BE2C (cell line): Measurements from ENCODE around the gene MPHOSPH6.
"Not testable (repeated sequence)": the region's sequence is repeated elsewhere in the genome, so short reads cannot be mapped to it uniquely, and the experiment has no call there.

Experiments used
- DNase-seq: peaks from one replicate; pipeline ENCODE4 v3.0.0-alpha.2; 2020
- H3K27me3 ChIP-seq: fragments of 250-450 bp; sonication (Bioruptor Pico); 2 replicates; pipeline ENCODE4 v1.5.1; 2020; ENCODE audit warnings: mild to moderate bottlenecking
- H3K36me3 ChIP-seq: fragments of 250-450 bp; sonication (Bioruptor Pico); 2 replicates; pipeline ENCODE4 v1.5.1; 2020; ENCODE audit warnings: mild to moderate bottlenecking
- H3K4me1 ChIP-seq: fragments of 250-450 bp; sonication (Bioruptor Pico); 2 replicates; pipeline ENCODE4 v1.5.1; 2020
- H3K4me3 ChIP-seq: 2 replicates; pipeline ENCODE4 v1.5.1; 2011; ENCODE audit warnings: low read depth, low read length
- H3K9me3 ChIP-seq: fragments of 250-450 bp; sonication (Bioruptor Pico); 2 replicates; pipeline ENCODE4 v1.5.1; 2020
- TF ChIP-seq, protein P1 (sequence below): IDR thresholded peaks from 2 replicates; pipeline ENCODE4 v1.5.1; 2012; ENCODE audit warnings: mild to moderate bottlenecking, low read depth, low read length

The MPHOSPH6 gene

DNA sequence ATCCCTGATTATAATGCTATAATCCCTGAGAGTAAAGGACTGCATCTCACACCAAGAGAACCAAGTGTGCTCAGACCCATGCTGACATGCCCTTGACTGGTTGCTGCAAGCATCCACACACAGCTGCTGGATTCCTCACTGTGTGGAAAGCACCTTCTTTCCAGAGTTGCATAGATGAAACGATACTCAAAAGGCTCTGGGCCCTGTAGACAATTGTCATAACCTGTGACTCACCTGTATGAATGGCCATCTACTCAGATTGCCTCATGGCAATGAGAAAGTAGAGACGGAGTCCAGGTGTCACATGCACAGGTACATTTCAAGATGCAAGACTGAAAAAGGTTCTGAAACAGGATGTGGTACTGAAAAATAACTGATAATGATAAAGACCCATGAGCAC is 58.1 kb downstream of the MPHOSPH6 start:
- H3K9me3 ChIP-seq: no peaks in the 10 kb centered on the region
- no peak for DNase-seq
- TF ChIP-seq, protein P1, sequence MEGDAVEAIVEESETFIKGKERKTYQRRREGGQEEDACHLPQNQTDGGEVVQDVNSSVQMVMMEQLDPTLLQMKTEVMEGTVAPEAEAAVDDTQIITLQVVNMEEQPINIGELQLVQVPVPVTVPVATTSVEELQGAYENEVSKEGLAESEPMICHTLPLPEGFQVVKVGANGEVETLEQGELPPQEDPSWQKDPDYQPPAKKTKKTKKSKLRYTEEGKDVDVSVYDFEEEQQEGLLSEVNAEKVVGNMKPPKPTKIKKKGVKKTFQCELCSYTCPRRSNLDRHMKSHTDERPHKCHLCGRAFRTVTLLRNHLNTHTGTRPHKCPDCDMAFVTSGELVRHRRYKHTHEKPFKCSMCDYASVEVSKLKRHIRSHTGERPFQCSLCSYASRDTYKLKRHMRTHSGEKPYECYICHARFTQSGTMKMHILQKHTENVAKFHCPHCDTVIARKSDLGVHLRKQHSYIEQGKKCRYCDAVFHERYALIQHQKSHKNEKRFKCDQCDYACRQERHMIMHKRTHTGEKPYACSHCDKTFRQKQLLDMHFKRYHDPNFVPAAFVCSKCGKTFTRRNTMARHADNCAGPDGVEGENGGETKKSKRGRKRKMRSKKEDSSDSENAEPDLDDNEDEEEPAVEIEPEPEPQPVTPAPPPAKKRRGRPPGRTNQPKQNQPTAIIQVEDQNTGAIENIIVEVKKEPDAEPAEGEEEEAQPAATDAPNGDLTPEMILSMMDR: no peak
- H3K27me3 ChIP-seq: 0 out of 2 replicates have a peak, but pooled peaks cover 5% of the 10 kb centered on the region
- no peaks in the 10 kb centered on the region for H3K36me3 ChIP-seq
- no peaks in the 10 kb centered on the region for H3K4me1 ChIP-seq
- H3K4me3 ChIP-seq: no peak overlapping the region

DNA sequence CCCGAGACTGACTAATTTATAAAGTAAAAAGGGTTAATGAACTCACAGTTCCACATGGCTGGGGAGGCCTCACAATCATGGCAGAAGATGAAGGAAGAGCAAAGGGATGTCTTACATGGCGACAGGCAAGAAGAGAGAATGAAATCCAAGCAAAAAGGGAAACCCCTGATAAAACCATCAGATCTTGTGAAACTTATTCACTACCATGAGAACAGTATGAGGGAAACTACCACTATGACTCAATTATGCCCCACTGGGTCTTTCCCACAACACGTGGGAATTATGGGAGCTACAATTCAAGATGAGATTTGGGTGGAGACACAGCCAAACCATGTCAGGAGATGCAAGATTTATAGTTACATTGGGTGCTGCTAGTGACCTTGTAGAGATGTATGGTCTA is 60.8 kb downstream of the MPHOSPH6 start:
- not testable (repeated sequence) for H3K4me1 ChIP-seq, H3K36me3 ChIP-seq, DNase-seq, H3K9me3 ChIP-seq, H3K27me3 ChIP-seq, H3K4me3 ChIP-seq

DNA sequence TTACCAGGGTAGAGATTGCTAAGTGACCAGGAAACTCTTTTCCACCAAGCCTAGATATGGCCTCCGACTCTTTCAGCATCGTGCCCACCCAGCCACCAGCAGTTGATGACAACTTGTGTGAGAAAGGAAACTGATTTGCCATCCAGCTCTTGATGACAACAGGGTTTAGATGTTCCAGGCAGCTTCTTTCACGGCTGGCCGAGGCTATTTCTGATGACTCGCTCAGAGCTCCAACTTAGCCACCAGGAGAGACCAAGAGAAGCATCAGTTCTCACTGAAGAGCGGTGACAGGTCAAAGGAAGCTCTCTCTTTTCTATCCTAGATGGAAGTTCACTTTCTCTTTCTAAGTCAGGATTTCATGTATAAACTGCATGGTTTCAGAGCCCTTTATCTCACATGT is 61.2 kb downstream of the MPHOSPH6 start:
- no peak overlapping the region for H3K4me3 ChIP-seq
- H3K27me3 ChIP-seq: 0 out of 2 replicates have a peak, but pooled peaks cover 5% of the 10 kb centered on the region
- no peak for DNase-seq
- H3K36me3 ChIP-seq: no peaks in the 10 kb centered on the region
- TF ChIP-seq, protein P1: no peak
- H3K9me3 ChIP-seq: no peaks in the 10 kb centered on the region
- no peaks in the 10 kb centered on the region for H3K4me1 ChIP-seq

DNA sequence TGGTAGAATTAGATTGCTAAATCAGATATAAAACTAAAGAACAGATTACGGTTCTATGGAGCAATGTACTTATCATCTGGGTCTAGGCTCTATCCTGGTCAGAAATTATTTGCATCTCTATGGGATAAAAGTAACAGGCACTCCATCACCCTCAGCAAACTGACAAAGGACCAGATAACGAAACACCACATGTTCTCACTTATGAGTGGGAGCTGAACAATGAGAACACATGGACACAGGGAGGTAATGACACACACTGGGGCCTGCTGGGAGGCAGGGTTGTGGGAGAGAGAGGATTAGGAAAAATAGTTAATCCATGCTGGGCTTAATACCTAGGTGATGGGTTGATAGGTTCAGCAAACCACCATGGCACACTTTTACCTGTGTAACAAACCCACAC is 61.9 kb downstream of the MPHOSPH6 start:
- Histone ChIP-seq H3K36me3 (no peaks in the 10 kb centered on the region), H3K27me3 (0 out of 2 replicates have a peak, but pooled peaks cover 5% of the 10 kb centered on the region), H3K9me3 (no peaks in the 10 kb centered on the region), H3K4me1 (no peaks in the 10 kb centered on the region), H3K4me3 (no peak overlapping the region)
- no peak for DNase-seq
- TF ChIP-seq, protein P1: no peak

DNA sequence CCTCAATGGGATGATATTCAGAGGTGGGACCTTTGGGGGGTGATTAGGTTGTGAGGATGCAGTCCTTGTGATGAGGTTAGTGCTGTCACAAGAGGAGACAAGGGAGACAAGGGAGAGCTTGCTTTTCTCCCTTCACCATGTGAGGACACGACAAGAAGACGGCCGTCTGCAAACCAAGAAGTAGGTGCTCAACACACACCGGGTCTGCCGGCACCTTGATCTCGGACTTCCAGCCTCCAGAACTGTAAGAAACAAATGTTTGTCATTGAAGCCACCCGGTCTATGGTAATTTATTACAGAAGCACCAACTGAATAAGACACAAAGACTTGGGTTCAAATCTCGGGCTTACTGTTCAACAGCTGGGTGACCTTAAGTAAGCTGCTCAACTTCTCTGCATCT is 64.9 kb downstream of the MPHOSPH6 start:
- DNase-seq: no peak
- no peaks in the 10 kb centered on the region for H3K9me3 ChIP-seq
- H3K36me3 ChIP-seq: no peaks in the 10 kb centered on the region
- TF ChIP-seq, protein P1: no peak
- H3K4me1 ChIP-seq: no peaks in the 10 kb centered on the region
- no peak overlapping the region for H3K4me3 ChIP-seq
- H3K27me3 ChIP-seq: 0 out of 2 replicates have a peak, but pooled peaks cover 14% of the 10 kb centered on the region
